Stimulated activated CD8-positive, alpha-beta memory T cell treated with anti-CD3 and anti-CD28 coated beads, Interleukin-4, amount 100 ng/mL, for 4 hours (primary cell): ENCODE results near the gene GRXCR2.
"Not testable (repeated sequence)": the region's sequence is repeated elsewhere in the genome, so short reads cannot be mapped to it uniquely, and the experiment has no call there.

ENCODE experiments used
- DNase-seq, 2 donors: peaks; one replicate each; pipeline ENCODE4 v3.0.0-alpha.2; 2020; ENCODE audit warnings: low read depth in 2 of 2, low spot score in 1 of 2

Gene GRXCR2

DNA sequence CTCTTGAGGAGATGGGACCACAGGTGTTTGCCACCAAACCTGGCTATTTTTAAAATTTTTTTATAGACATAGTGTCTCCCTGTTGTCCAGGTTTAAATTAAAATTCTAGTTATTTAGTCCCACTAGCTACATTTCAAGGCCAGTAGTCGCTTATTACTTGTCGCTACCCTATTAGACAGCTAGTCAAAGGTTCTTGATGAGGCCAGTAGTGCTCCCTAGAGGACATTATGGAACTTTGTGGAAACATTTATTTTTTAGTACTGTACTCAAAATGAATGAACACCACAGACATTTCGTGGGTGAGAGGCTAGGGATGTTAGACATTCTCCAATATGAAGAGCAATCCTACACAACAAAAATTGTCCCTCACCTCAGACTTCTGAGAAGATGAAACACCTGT is 14.4 kb upstream of the GRXCR2 start:
- no peak for DNase-seq

DNA sequence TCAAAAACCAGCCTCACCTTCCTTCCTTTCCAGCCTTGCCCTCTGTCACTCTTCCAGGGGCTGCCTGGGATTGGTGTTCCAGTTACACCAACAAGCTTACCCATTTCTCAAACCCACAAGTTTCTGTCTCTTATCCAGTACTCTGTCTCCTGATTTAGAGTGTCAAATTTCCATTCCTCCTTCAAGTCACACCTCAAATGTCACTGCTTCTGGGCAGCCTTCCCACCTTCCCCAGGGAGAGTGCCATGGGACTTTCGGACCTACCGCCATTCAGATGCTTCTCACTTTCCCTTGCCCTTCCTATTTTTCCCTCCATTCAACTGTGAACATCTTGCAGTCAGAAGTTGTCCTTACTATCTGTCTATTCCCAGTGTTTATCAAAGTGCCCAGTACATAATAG is 2.0 kb upstream of the GRXCR2 start:
- DNase-seq = no peak

- DNase-seq = no peak
Observed at GRCh38 chr5:145872486-145872885, 328 bp downstream of the GRXCR2 start.

DNA sequence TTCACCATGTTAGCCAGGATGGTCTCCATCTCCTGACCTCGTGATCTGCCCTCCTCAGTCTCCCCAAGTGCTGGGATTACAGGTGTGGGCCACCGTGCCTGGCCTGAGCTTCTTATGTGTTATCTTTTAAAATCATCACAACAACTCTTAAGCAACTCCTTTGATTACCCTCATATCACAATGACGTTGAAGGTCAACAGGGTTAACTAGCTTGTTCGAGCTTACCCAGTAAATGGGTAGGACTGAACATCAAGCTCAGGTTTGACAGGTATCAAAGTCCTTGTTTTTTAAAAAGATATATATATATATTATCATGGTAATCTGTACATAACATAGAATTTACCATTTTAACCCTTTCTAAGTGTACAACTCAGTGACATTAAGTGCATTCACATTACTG is 3.1 kb downstream of the GRXCR2 start:
- DNase-seq = no peak

GRCh38 chr5:145867806-145868205 is 5.0 kb downstream of the GRXCR2 start:
- DNase-seq = no peak

- DNase-seq = not testable (repeated sequence)
Observed at GRCh38 chr5:145864432-145864831, 8.4 kb downstream of the GRXCR2 start.

- no peak for DNase-seq
Observed at GRCh38 chr5:145863003-145863402, 9.8 kb downstream of the GRXCR2 start.

DNA sequence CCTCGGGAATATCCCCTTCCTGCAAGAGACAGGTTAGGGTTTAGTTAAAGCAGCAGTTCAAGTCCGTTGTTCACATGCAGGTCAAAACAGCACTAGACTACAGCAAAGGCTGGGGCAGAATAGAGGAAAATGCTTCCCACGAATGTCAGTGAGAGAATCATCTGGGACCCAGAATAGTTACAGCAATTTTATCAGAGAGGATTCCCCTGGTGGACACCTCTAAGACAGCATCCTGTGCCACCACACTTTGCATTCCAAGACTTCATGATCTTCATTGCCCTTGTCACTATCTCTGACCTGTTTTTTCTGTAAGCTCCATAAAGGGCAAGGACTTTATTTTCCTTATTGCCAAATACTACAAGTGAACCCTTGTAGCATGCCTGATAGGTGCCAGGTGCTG is 12.9 kb downstream of the GRXCR2 start:
- no peak for DNase-seq

- no peak for DNase-seq
Observed at GRCh38 chr5:145859453-145859852, 13.4 kb downstream of the GRXCR2 start.

GRCh38 chr5:145858959-145859358 is 13.9 kb downstream of the GRXCR2 start:
- DNase-seq = no peak

DNA sequence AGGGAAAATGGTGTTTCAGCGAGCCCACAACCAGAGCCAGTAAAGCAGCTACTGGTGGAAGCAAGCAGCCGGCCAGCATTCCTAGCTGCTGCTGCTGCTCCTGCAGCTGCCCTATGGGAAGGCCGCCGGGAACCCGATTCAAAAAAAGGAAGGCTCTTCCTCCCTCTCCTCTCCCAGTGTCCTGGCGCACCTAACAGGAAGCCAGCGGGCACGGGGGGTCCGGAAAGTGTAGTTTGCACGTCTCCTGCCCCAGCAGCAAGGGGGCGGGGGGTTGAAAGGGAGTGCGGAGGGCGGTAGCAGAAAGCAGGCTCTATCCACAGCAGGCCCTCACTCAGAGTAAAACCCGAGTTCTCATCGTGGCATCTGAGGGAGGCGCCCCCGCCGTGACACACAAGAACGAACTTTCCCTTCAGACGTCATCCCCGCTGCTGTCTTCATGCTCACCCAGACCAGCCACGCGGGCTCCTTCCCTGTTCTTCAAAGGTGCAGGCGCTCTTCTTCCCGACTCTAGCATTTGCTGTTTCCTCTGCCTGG is 16.5 kb downstream of the GRXCR2 start:
- DNase-seq = no peak

- no peak for DNase-seq
Observed at GRCh38 chr5:145855763-145856267, 17.0 kb downstream of the GRXCR2 start.

DNA sequence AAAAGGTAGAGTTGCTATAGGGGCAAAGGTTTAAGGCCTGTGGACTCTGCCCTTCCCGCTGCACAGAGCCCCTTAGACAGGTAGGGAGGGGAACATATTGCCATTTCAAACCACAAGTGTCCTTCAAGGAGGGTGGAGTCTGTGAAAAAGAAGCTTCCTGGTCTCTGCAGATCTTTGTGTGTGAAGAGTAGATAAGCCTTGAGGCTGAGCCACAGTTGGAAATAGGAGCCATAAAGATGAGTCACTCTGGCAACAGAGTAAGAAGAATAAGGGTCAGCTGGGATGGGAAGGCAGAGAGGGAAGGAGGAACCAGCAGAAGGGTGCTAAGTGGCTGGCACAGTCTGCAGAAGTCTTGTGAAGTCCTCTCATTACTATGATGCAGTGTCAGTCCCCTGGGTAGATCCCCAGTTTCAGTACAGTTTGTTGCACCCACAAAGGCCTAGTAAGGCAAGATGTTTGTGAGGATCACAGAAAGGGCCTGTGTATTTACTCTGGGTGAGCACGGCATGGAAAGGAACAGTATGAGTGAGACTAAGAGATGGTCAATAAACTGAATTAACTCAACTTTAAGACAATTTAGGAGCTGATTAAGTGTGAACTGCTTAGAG is 18.1 kb downstream of the GRXCR2 start:
- no peak for DNase-seq

- no peak for DNase-seq
Observed at GRCh38 chr5:145853781-145854376, 18.9 kb downstream of the GRXCR2 start.

DNA sequence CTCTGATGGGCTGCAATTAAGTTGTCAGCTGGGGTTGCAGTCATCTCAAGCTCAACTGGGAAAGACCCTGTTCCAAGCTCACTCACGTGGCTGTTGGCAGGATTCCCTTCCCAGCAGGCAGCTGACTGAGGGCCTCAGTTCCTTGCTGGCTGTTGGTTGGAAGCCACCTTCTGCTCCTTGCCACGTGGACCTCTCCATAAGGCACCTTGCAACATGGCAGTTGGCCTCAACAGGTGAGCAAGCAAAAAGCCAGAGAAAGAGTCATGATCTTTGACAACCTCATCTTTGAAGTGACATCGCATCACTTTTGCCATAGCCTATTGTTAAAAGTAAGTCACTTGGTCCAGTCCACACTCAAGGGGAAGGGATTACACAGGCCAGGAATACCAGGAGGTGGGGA is 19.8 kb downstream of the GRXCR2 start:
- no peak for DNase-seq

DNA sequence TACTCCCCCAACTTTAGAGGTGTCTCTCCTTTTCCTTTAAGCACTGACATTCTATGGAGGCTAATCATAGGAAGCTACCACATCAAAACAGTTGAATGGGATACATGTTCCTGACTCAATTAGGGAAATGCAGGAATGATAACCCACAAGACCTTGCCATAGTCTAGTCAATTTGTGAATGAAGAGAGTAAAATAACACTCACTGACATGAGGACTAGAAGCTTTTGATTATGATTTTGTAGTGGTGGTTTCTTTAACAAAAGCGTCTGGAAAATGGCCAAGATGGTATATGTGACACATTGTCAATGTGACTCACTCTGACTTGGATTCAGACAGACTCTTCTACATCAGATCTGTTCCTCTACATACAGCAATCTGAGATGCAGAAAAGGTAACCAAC is 24.0 kb downstream of the GRXCR2 start:
- DNase-seq = no peak

GRCh38 chr5:145847499-145848497 is 25.0 kb downstream of the GRXCR2 start:
- no peak for DNase-seq

GRCh38 chr5:145846081-145846480 is 26.7 kb downstream of the GRXCR2 start:
- no peak for DNase-seq

GRCh38 chr5:145841299-145841698 is 31.5 kb downstream of the GRXCR2 start:
- DNase-seq = no peak

DNA sequence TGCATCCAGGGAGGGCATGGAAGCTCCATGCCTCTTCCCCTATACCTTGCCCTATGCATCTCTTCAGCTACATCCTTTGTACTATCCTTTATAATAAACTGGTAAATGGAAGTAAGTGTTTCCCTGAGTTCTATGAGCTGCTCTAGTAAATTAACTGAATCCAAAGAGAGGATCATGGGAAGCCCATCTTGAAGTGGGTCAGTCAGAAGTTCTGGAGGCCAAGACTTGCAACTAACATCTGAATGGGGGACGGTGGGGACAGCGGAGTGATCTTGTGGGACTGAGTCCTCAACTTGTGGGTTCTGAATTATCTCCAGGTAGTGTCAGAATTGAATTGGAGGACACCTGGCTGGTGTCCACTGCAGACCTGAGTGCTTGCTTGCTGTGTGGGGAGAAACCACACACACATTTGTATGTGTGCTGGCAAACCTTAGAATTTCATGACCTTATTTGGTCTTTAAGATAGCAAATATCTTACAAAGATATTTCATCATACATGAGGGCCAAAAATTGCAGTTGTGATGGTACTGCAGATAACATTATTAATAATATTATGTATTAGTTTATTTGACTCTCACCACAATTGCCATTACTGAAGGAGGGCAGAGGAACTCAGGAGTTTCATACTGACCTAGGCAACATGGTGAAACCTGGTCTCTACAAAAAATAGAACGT is 32.2 kb downstream of the GRXCR2 start:
- no peak for DNase-seq

- DNase-seq = no peak
Observed at GRCh38 chr5:145838276-145838675, 34.5 kb downstream of the GRXCR2 start.
